ENCODE data around the gene FSTL5.
A peak's percentile ranks its signal among the peaks of the same experiment; 100 is the strongest.

The FSTL5 gene

DNA sequence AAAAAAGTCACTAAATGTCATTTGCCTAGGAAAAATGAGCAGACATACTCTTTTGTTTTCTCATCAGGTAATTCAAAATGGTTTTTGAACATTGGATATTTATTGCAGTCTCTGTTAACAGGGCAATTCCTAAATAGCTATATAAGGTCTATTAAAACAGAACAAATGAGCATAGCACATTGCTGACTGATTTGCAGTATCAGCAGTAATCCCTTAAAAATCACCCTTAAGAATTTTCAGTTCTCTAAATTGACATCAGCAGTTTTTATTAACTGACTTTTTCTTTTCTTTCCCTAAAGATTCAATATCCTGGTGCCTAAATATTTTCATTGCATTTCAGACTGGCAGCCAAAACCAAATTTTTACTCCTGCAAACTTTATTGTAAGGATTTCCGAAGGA is 270.2 kb downstream of the FSTL5 start:
- ATAC-seq (replicated peaks) (no peak), DNase-seq (no peak)
- Mint-ChIP-seq H3K4me1 (no peaks in the 10 kb centered on the region), H3K4me3 (no peak overlapping the region), H3K27me3 (no peaks in the 10 kb centered on the region), H3K27ac (no peak overlapping the region), H3K9me3 (no peaks in the 10 kb centered on the region), H3K36me3 (no peaks in the 10 kb centered on the region)

DNA sequence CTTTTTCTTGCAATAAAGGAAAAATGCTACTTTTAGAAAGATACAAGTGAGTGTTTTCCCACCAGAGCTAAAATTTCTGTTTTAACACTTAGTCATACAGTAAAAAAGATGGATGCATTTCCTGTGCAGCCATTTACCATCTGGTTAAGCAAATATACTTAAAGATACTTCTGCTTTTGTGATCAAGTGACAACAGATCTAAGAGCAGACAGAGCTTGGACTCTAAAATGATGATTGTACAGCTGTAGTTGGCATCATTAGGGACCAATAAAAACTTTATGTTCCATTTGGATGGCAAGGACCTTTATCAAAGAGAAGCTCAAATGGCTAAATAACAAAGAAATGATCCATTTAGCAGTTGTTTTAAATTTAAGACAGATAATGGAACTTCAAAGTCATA is 270.8 kb downstream of the FSTL5 start:
- no peak overlapping the region for H3K27ac Mint-ChIP-seq
- H3K27me3 Mint-ChIP-seq, result no peaks in the 10 kb centered on the region
- H3K36me3 Mint-ChIP-seq, result no peaks in the 10 kb centered on the region
- H3K4me3 Mint-ChIP-seq, result no peak overlapping the region
- no peak for DNase-seq
- no peaks in the 10 kb centered on the region for H3K4me1 Mint-ChIP-seq
- ATAC-seq (replicated peaks), result no peak
- H3K9me3 Mint-ChIP-seq, result no peaks in the 10 kb centered on the region

DNA sequence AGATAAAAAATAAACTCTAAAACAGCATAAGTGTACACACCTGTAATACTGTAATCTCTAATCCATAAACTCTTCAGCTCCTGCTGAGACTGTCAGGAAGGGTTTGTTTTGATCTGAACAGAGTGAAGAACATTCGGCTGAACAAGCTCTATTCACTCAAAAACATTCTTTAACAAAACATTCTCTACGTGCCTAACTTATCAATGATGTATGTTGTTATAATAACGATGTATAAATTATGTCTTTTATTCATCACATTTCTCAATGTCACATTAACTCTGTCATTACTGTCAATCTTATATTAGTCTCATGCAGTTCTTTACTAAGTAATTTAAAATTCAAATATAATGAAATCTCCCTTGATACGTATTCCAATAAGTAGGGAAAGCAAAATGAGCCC is 280.6 kb downstream of the FSTL5 start:
- H3K4me3 Mint-ChIP-seq, result no peak overlapping the region
- no peak overlapping the region for H3K27ac Mint-ChIP-seq
- H3K27me3 Mint-ChIP-seq, result no peaks in the 10 kb centered on the region
- peaks cover 0 to 2% of the 10 kb centered on the region in 2 donors for H3K9me3 Mint-ChIP-seq
- DNase-seq, result no peak
- H3K4me1 Mint-ChIP-seq, result no peaks in the 10 kb centered on the region
- no peaks in the 10 kb centered on the region for H3K36me3 Mint-ChIP-seq
- ATAC-seq (replicated peaks), result no peak

DNA sequence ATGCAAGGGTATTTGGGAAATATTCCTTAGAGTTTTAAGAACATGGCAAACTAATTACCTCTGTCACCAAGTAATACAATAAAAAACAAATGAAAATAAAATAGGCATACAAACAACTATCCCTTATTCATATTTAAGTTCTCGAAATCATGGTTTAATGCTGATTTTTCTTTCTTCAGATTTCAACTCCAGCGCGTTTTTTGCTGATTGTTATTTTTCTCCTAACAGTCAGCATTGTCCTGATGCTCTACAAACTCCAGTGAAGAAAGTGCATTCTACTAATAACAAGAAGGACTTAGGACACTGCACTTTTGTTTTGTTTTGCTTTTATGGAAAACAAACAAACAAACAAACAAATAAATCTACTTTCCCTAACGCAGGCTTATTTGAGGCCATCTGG is 282.4 kb downstream of the FSTL5 start:
- Mint-ChIP-seq H3K27me3 (no peaks in the 10 kb centered on the region), H3K4me3 (no peak overlapping the region), H3K27ac (no peak overlapping the region), H3K9me3 (peaks cover 0 to 2% of the 10 kb centered on the region in 2 donors), H3K36me3 (no peaks in the 10 kb centered on the region), H3K4me1 (no peaks in the 10 kb centered on the region)
- DNase-seq (no peak), ATAC-seq (replicated peaks) (no peak)

DNA sequence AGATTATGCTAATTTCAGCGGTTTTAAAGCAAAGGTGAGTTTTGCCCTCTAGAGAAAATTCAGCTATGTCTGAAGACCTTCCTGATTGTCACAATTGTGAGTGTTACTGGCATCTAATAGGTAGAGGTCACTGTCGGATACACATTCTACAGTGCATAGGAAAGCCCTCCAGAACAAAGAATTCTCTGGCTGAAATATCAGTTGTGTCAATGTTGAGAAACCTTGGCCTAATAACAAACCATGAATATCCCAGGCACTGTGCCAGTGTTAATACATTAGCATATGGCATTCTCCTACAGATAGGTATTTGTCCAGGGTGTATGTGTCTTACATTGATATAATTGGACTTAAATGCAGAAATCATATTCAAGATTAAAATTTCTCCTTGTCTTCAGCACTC is 294.3 kb downstream of the FSTL5 start:
- no peaks in the 10 kb centered on the region for H3K4me1 Mint-ChIP-seq
- no peak for DNase-seq
- H3K27me3 Mint-ChIP-seq, result no peaks in the 10 kb centered on the region
- no peak overlapping the region for H3K4me3 Mint-ChIP-seq
- no peak overlapping the region for H3K27ac Mint-ChIP-seq
- ATAC-seq (replicated peaks), result no peak
- H3K9me3 Mint-ChIP-seq, result no peaks in the 10 kb centered on the region
- no peaks in the 10 kb centered on the region for H3K36me3 Mint-ChIP-seq

DNA sequence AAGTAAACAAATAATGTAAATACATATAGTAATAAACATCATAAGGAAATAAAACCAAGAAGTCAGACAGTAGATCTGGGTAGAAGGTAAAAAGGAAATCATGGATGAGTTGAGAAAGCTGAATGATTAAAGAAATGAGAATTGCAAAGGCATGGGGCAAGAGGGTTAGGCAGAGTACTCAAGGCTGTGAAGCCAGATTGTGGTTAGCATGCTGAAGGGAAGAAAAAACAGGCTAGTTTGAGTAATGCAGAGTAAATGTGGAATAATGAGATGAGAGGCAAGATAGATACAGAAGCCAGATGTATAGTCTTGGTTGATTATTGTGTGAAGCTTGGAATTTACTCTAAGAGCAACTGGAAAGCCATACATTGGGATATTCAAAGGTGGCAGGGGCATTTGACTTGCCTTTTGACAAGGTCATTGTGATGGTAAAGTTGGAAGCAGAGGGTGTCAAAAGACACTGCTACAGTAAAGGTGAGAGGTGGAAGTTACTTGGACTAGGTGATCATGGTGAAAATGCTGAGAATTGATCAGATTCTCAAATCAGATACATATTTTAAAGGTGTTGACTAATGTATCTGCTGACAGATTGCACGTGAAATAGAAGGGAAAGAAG is 307.0 kb downstream of the FSTL5 start:
- H3K9me3 Mint-ChIP-seq, result peaks cover 0 to 2% of the 10 kb centered on the region in 2 donors
- no peak for DNase-seq
- H3K36me3 Mint-ChIP-seq, result no peaks in the 10 kb centered on the region
- no peak overlapping the region for H3K27ac Mint-ChIP-seq
- no peak for ATAC-seq (replicated peaks)
- H3K4me1 Mint-ChIP-seq, result no peaks in the 10 kb centered on the region
- H3K27me3 Mint-ChIP-seq, result no peaks in the 10 kb centered on the region
- H3K4me3 Mint-ChIP-seq, result no peak overlapping the region

DNA sequence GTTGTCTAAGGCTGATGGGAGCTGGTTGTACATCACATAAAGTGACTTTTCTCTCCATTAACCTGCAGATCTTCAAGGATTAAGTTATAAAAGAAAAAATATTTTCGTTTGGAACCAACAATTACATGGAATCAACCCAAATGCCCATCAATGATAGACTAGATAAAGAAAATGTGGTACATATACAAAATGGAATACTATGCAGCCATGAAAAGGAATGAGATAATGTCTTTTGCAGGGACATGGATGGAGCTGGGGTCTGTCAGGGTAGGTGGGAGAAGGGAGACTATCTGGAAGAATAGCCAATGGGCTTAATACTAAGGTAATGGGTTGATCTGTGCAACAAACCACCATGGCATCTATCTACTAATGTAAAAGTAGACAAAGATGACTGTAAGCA is 313.2 kb downstream of the FSTL5 start:
- Mint-ChIP-seq H3K9me3 (peaks cover 4 to 5% of the 10 kb centered on the region in 2 donors), H3K27me3 (no peaks in the 10 kb centered on the region), H3K36me3 (no peaks in the 10 kb centered on the region), H3K4me3 (no peak overlapping the region), H3K4me1 (no peaks in the 10 kb centered on the region), H3K27ac (no peak overlapping the region)
- DNase-seq (no peak), ATAC-seq (replicated peaks) (no peak)

DNA sequence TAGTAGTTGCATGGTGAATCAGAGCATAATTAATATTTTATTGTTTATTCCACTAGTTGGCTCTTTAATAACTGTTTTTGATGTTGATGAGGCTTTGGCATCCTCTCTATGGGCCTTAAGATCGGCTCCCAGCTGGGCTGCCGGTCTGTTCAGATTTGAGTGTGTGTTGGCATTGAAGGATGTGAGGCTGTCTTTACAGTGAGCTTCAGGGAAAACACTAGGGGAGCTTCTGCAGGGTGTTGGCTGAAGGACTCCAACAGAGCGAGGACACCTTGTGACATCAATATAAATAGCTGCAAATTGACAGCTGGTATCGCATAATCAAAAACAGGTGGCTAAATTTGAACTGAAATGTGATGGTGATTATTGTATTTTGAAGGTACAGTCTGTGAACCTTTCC is 322.0 kb downstream of the FSTL5 start:
- ATAC-seq (replicated peaks) (no peak), DNase-seq (no peak)
- Mint-ChIP-seq H3K4me1 (no peaks in the 10 kb centered on the region), H3K36me3 (no peaks in the 10 kb centered on the region), H3K4me3 (no peak overlapping the region), H3K27ac (no peak overlapping the region), H3K27me3 (no peaks in the 10 kb centered on the region), H3K9me3 (peaks cover 2 to 4% of the 10 kb centered on the region in 2 donors)

DNA sequence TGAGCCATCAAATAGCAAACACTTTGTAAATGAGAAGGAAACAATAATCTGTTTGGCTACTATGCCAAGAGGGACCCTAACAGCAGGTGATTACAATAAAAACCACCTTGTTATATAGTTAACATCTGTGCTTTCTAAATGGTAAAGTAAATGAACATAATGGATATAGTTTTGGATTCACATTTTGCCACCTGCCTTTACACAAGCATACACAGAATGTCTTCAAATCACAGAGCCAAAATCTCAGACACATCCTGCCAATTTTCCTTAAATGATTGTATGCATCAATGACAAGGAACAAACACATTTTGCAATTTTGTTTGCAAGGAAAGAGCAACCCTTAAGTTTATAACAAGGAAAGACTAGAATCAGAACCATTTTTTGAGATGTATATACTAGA is 334.2 kb downstream of the FSTL5 start:
- no peak for ATAC-seq (replicated peaks)
- no peak for DNase-seq
- no peak overlapping the region for H3K27ac Mint-ChIP-seq
- no peaks in the 10 kb centered on the region for H3K27me3 Mint-ChIP-seq
- no peak overlapping the region for H3K4me3 Mint-ChIP-seq
- peaks cover 0 to 4% of the 10 kb centered on the region in 2 donors for H3K9me3 Mint-ChIP-seq
- H3K36me3 Mint-ChIP-seq, result no peaks in the 10 kb centered on the region
- H3K4me1 Mint-ChIP-seq, result no peaks in the 10 kb centered on the region

DNA sequence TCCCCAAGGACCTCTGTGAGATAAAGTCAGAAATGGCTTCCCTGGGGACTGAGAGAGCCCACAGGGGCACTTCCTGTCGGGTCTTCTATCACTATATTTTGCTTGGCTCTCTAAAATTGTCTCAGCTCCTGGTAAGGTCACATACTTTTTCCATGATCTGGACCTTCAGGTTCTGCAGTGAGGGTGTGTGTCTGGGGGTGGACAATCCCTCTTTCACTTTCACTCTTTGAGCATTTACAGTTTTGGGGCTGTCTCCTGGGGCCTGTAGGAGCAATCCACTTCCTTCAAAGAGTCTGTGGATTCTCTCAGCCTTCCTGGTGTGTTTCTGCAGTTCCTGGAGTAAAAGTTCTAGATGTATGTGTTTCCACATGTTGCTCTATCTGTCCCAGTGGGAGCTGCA is 335.7 kb downstream of the FSTL5 start:
- H3K9me3 Mint-ChIP-seq, result peaks cover 0 to 3% of the 10 kb centered on the region in 2 donors
- peak; percentile 25 to 27 for ATAC-seq (replicated peaks)
- no peak for DNase-seq
- H3K27ac Mint-ChIP-seq, result no peak overlapping the region
- no peaks in the 10 kb centered on the region for H3K4me1 Mint-ChIP-seq
- H3K36me3 Mint-ChIP-seq, result no peaks in the 10 kb centered on the region
- H3K27me3 Mint-ChIP-seq, result no peaks in the 10 kb centered on the region
- no peak overlapping the region for H3K4me3 Mint-ChIP-seq

DNA sequence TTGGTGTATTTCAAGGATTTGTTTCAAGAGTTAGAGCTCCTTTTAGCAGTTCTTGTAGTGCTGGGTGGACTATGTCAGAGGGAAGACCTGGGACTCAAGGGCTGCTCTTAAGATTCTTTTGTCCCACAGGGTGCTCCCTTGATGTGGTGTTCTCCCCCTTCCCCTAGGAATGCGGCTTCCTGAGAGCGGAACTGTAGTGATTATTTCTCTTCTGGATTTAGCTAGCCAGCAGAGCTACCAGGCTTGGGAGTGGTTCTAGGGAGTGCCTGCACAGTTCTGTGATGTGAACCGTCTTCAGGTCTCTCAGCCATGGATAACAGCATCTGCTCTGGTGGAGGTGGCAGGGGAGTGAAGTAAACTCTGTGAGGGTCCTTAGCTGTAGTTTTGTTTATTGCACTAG is 336.8 kb downstream of the FSTL5 start:
- Mint-ChIP-seq H3K36me3 (no peaks in the 10 kb centered on the region), H3K4me1 (no peaks in the 10 kb centered on the region), H3K27ac (no peak overlapping the region), H3K4me3 (no peak overlapping the region), H3K27me3 (no peaks in the 10 kb centered on the region), H3K9me3 (peaks cover 0 to 2% of the 10 kb centered on the region in 2 donors)
- no peak for DNase-seq
- ATAC-seq (replicated peaks), result no peak

DNA sequence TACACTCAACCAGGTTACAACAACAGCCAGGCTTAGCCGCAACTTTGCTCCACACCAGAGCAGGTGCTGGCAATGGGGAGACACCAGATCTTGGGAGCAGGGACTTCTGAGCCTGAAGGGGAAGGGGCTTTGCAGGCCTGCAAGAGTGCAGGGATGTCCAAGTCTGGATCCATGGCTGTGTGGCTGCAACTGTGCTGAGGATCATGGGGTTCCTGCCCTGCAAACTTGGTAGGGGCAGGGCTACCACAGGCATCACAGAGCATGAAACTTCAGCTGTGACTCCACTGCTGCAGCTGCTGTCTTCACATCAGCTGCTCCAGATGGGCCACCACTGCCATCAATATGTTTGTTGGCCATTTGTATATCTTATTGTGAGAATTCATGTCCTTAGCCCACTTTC is 340.4 kb downstream of the FSTL5 start:
- no peaks in the 10 kb centered on the region for H3K36me3 Mint-ChIP-seq
- H3K4me1 Mint-ChIP-seq, result no peaks in the 10 kb centered on the region
- ATAC-seq (replicated peaks) (no peak), DNase-seq (no peak)
- no peak overlapping the region for H3K27ac Mint-ChIP-seq
- H3K27me3 Mint-ChIP-seq, result no peaks in the 10 kb centered on the region
- H3K4me3 Mint-ChIP-seq, result no peak overlapping the region
- H3K9me3 Mint-ChIP-seq, result peaks cover 0 to 2% of the 10 kb centered on the region in 2 donors

DNA sequence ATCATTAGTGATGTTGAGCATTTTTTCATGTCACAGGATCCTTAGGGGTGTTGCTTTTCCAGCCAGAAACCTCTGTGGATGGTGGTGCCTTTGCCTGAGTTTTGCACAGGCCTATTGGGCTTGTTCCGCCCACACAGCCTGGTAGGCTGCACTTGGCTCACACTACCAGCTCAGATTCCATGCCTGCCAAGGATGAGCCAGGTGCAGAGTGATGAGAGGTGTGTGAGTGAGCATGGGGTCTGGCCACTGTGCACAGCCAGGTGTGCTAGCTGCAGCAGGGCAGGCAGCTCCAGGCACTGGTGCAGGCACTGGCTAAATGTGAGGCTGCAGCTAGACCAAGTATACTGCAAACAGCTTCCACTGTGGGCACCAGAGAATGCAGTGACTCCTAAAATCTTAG is 341.6 kb downstream of the FSTL5 start:
- Mint-ChIP-seq H3K9me3 (peaks cover under 1 to 1% of the 10 kb centered on the region in 2 donors), H3K4me1 (no peaks in the 10 kb centered on the region)

DNA sequence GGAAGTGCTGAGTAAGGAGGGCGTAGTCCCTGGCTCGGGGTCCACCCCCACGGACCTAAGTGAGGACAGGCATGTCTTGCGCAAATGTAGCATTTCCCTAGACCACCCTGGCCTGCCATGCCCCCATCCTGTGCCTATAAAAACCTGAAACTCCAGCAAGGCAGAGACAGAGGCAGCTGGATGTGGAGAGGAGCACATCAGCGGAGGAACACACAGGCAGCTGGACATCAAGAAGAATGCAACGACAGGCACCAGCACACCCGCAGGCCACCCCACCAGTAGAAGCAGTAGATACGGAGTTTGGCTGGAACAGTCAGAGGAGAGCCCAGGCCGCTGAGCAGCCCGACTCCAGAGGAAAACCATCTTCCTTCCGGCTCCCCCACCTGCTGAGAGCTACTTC is 345.9 kb downstream of the FSTL5 start:
- DNase-seq, result no peak
- Mint-ChIP-seq H3K9me3 (peaks cover 0 to 4% of the 10 kb centered on the region in 2 donors), H3K36me3 (no peaks in the 10 kb centered on the region), H3K27ac (no peak overlapping the region), H3K27me3 (no peaks in the 10 kb centered on the region), H3K4me1 (no peaks in the 10 kb centered on the region), H3K4me3 (no peak overlapping the region)
- peak in 1 of 2 donors; percentile 10 for ATAC-seq (replicated peaks)

More for the DNA sequence above, 341.6 kb downstream of the FSTL5 start:
- ATAC-seq (replicated peaks) (peak in 1 of 2 donors; percentile 19), DNase-seq (no peak)
- no peaks in the 10 kb centered on the region for H3K36me3 Mint-ChIP-seq
- H3K27me3 Mint-ChIP-seq, result no peaks in the 10 kb centered on the region
- no peak overlapping the region for H3K27ac Mint-ChIP-seq
- no peak overlapping the region for H3K4me3 Mint-ChIP-seq

DNA sequence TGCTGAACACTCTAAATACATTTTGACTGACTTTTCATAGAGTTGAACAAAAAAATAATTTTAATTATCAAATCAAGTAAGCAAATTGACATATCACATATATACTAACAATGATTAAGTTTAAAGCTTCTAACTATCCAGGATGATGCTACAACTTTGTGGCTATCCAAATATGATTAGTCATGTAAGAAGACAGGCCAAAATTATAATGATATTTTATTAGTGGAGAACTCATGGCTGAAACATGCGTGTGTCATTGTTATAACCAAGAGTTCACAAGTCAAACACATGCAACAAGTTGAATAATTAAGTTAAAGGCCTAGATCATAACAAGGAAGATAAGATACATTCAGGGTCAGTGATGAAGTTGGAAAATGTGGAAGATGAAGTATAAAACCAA is 346.8 kb downstream of the FSTL5 start:
- ATAC-seq (replicated peaks) (no peak), DNase-seq (no peak)
- Mint-ChIP-seq H3K4me1 (no peaks in the 10 kb centered on the region), H3K36me3 (no peaks in the 10 kb centered on the region), H3K27me3 (no peaks in the 10 kb centered on the region), H3K4me3 (no peak overlapping the region), H3K27ac (no peak overlapping the region), H3K9me3 (peaks cover 0 to 4% of the 10 kb centered on the region in 2 donors)

DNA sequence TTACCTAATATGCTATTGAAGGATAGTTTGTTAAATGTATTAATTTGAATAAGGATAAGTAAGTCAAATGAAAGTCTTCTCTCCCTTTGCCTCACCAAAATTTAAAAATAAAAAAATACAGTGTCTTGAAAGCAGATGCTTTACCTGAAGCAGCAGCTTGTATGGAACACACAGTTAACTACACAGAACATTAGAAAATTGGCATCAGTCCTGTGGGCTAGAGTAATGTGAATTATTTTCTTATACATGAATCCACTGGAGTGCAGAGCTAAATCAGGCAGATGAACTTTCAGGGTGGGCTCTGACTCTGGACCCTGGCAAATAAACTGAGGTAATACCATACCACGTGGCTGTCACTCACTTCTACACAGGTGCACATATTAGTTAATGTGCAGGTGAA is 348.0 kb downstream of the FSTL5 start:
- H3K27ac Mint-ChIP-seq, result no peak overlapping the region
- peaks cover 0 to 4% of the 10 kb centered on the region in 2 donors for H3K9me3 Mint-ChIP-seq
- H3K36me3 Mint-ChIP-seq, result no peaks in the 10 kb centered on the region
- DNase-seq (no peak), ATAC-seq (replicated peaks) (no peak)
- H3K4me3 Mint-ChIP-seq, result no peak overlapping the region
- no peaks in the 10 kb centered on the region for H3K4me1 Mint-ChIP-seq
- H3K27me3 Mint-ChIP-seq, result no peaks in the 10 kb centered on the region
